HEK293T (cell line): ENCODE results near the gene STX4.

ENCODE experiments used
- CTBP1 ChIP-seq: fragments of 450-650 bp; IDR thresholded peaks from 2 replicates; pipeline ENCODE4 v1.6.1; 2016; ENCODE audit warnings: borderline replicate concordance
- FOXM1 ChIP-seq: fragments of 450-650 bp; IDR thresholded peaks from 2 replicates; pipeline ENCODE4 v1.6.1; 2017; ENCODE audit warnings: mild to moderate bottlenecking, borderline replicate concordance
- SP1 ChIP-seq: fragments of 450-650 bp; IDR thresholded peaks from 2 replicates; pipeline ENCODE4 v1.6.1; 2017

DNA sequence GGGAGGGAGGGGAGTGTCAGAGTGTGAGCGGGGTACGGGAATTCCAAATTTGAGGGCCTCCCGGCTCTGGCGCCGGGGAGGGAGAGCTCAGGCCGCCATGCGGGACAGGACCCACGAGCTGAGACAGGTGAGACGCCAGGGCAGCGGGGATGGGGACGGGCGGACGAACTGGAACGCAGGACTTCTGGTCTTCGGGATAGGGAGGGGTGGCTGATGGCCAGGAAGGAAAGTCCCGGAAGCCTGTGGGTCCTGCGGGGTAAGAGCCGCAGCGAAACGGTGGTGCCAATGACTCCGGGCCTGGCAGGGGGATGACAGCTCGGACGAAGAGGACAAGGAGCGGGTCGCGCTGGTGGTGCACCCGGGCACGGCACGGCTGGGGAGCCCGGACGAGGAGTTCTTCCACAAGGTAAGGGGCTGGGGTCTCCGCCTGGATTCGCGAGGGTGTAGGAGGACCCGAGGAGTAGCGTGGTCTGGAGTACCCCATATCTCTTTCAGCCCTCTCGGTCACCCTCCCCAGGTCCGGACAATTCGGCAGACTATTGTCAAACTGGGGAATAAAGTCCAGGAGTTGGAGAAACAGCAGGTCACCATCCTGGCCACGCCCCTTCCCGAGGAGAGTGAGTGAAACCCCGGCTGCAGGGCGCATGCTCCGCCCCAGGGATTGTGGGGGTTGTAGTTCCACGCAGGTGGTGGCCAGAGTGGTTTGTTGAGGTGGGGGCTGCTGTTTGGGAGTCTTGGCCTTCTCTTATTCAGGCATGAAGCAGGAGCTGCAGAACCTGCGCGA lies 543 bp downstream of the STX4 start:
- TF ChIP-seq FOXM1: no peak
- no peak for TF ChIP-seq SP1
- no peak for TF ChIP-seq CTBP1
